NCI-H446 (cell line): ENCODE data around the gene MINDY1.
A peak's percentile ranks its signal among the peaks of the same experiment; 100 is the strongest.

Experiments
- DNase-seq, 2 experiments: peaks; one replicate each; lab custom pipeline; 2025; lab: John Stamatoyannopoulos, UW

Gene MINDY1

GRCh38 chr1:151011154-151011850 is 4.6 kb upstream of the MINDY1 start:
- no peak for DNase-seq

GRCh38 chr1:151010346-151010726 is 3.6 kb upstream of the MINDY1 start:
- no peak for DNase-seq

GRCh38 chr1:151009674-151010345 is 3.1 kb upstream of the MINDY1 start:
- DNase-seq, result no peak

GRCh38 chr1:151009206-151009587 is 2.5 kb upstream of the MINDY1 start:
- DNase-seq, result no peak

GRCh38 chr1:151008244-151009205 is 1.8 kb upstream of the MINDY1 start, which contains the start of gene PRUNE1:
PRUNE1 (plus strand) TSS chr1:151008449; CDS start chr1:151008633, 184 bp downstream.
- DNase-seq, result peak; percentile 96 to 98

- DNase-seq, result no peak
These were observed 1.1 kb upstream of the MINDY1 start for GRCh38 chr1:151007853-151008243.

GRCh38 chr1:151005729-151006319 is 878 bp downstream of the MINDY1 start:
- DNase-seq, result no peak

GRCh38 chr1:151003180-151003579 is 3.5 kb downstream of the MINDY1 start:
- DNase-seq, result no peak

GRCh38 chr1:151002611-151003010 is 4.1 kb downstream of the MINDY1 start:
- DNase-seq, result no peak

- DNase-seq, result no peak
These were observed 4.7 kb downstream of the MINDY1 start for GRCh38 chr1:151002051-151002450.

- no peak for DNase-seq
These were observed 5.1 kb downstream of the MINDY1 start for GRCh38 chr1:151001602-151002001.

- DNase-seq, result no peak
These were observed 6.3 kb downstream of the MINDY1 start for GRCh38 chr1:151000408-151000807.

- DNase-seq, result no peak
These were observed 6.8 kb downstream of the MINDY1 start for GRCh38 chr1:150999926-151000325.

GRCh38 chr1:150999051-150999674 is 7.5 kb downstream of the MINDY1 start:
- no peak for DNase-seq

GRCh38 chr1:150997949-150998348 is 8.8 kb downstream of the MINDY1 start:
- no peak for DNase-seq

GRCh38 chr1:150997126-150997872 is 9.4 kb downstream of the MINDY1 start:
- DNase-seq, result no peak

- peak in 1 of 2 experiments; percentile 37 for DNase-seq
These were observed 10.8 kb downstream of the MINDY1 start for GRCh38 chr1:150995896-150996295.

- no peak for DNase-seq
These were observed 11.2 kb downstream of the MINDY1 start for GRCh38 chr1:150995460-150995859.

GRCh38 chr1:150994248-150994647 is 12.5 kb downstream of the MINDY1 start:
- no peak for DNase-seq

GRCh38 chr1:150992626-150993025 is 14.1 kb downstream of the MINDY1 start:
- no peak for DNase-seq

GRCh38 chr1:150987924-150988323 is 18.8 kb downstream of the MINDY1 start:
- DNase-seq, result no peak
